NT2/D1 (cell line): Measurements from ENCODE around the gene MOV10L1.

Experiments
- YY1 ChIP-seq: IDR thresholded peaks from 2 replicates; pipeline ENCODE4 v1.6.1; 2011; ENCODE audit not compliant: insufficient read length, insufficient read depth
- ZNF274 ChIP-seq: IDR thresholded peaks from 2 replicates; pipeline ENCODE4 v1.6.1; 2011; ENCODE audit warnings: mild to moderate bottlenecking, low read depth, low read length

DNA sequence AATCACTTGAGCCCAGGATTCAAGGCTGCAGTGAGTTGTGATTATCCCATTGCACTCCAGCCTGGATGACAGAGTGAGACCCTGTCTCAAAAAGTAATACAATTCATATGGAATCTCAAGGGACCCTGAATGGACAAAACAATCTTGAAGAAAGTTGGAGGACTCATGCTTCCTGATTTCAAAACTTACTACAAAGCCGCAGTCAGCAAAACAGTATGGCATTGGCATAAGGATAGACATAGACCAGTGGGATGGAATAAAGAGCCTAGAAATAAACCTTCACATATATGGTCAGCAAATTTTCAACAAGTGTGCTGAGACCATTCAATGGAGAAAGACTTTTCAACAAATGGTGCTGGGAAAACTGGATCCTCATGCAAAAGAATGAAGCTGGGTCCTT is 113.5 kb downstream of the MOV10L1 start:
- TF ChIP-seq ZNF274: no peak
- no peak for TF ChIP-seq YY1
